WTC11 (cell line): ENCODE data around the gene MYBPC2. TPM values are rescaled to one million over a fixed set of nuclear protein-coding genes. Genes with fewer than 3 reads are reported as not detected.

Experiments
- ATAC-seq: fragments of 200-7000 bp; cut with Tn5 transposase; 2 replicates; pipeline ENCODE4 v1.10.0; 2021; ENCODE audit warnings: mild to moderate bottlenecking, moderate library complexity
- CTCF ChIA-PET: fragments of 300-600 bp; sonication (Branson Sonifier 250); formaldehyde crosslinking; loops from one replicate; lab custom pipeline; 2021; ENCODE audit warnings: antibody characterized with exemption; lab: Charles Lee
- POLR2A ChIA-PET: fragments of 350-600 bp; sonication (Branson Sonifier 250); formaldehyde crosslinking; loops from one replicate; lab custom pipeline; 2021; ENCODE audit warnings: antibody characterized with exemption; lab: Charles Lee
- DNase-seq: peaks from one replicate; pipeline ENCODE4 v3.0.0; 2021; ENCODE audit warnings: low spot score
- H3K27ac Mint-ChIP-seq: 2 replicates; pipeline ENCODE4 v1.8.0; 2021; ENCODE audit warnings: mixed read lengths
- H3K27me3 Mint-ChIP-seq: 2 replicates; pipeline ENCODE4 v1.8.0; 2021; ENCODE audit warnings: low read depth, mild to moderate bottlenecking, moderate library complexity, mixed read lengths
- H3K36me3 Mint-ChIP-seq: 2 replicates; pipeline ENCODE4 v1.8.0; 2021; ENCODE audit warnings: mixed read lengths
- H3K4me1 Mint-ChIP-seq: 2 replicates; pipeline ENCODE4 v1.8.0; 2022; ENCODE audit warnings: mixed read lengths
- H3K4me3 Mint-ChIP-seq: 2 replicates; pipeline ENCODE4 v1.8.0; 2021; ENCODE audit warnings: mild to moderate bottlenecking, moderate library complexity, mixed read lengths
- H3K9me3 Mint-ChIP-seq: 2 replicates; pipeline ENCODE4 v1.8.0; 2021; ENCODE audit warnings: mixed read lengths
- ATF2 ChIP-seq: sonication (generic); formaldehyde crosslinking; IDR thresholded peaks from 2 replicates; pipeline ENCODE4 v1.8.1; 2022; ENCODE audit warnings: low read depth, missing genetic modification reagents, borderline replicate concordance
- ATF6 ChIP-seq: sonication (generic); formaldehyde crosslinking; IDR thresholded peaks from 2 replicates; pipeline ENCODE4 v1.8.1; 2023; ENCODE audit warnings: mild to moderate bottlenecking, missing genetic modification reagents
- CBFB ChIP-seq: sonication (generic); formaldehyde crosslinking; IDR thresholded peaks from 2 replicates; pipeline ENCODE4 v1.8.1; 2022; ENCODE audit warnings: mild to moderate bottlenecking, low read depth, missing genetic modification reagents
- CREB1 ChIP-seq: sonication (generic); formaldehyde crosslinking; IDR thresholded peaks from 2 replicates; pipeline ENCODE4 v1.8.0; 2023; ENCODE audit warnings: mild to moderate bottlenecking, missing genetic modification reagents
- ELF4 ChIP-seq: sonication (generic); formaldehyde crosslinking; IDR thresholded peaks from 2 replicates; pipeline ENCODE4 v1.8.1; 2022; ENCODE audit warnings: low read depth, mild to moderate bottlenecking, moderate library complexity, missing genetic modification reagents
- EMX1 ChIP-seq: fragments of 250-450 bp; sonication (Bioruptor Pico); IDR thresholded peaks from 2 replicates; pipeline ENCODE4 v1.8.0; 2021; ENCODE audit warnings: mild to moderate bottlenecking
- ESRRA ChIP-seq: sonication (generic); formaldehyde crosslinking; IDR thresholded peaks from 2 replicates; pipeline ENCODE4 v1.8.1; 2022; ENCODE audit warnings: mild to moderate bottlenecking, missing genetic modification reagents, borderline replicate concordance
- FOXP4 ChIP-seq: sonication (generic); formaldehyde crosslinking; IDR thresholded peaks from 2 replicates; pipeline ENCODE4 v1.8.0; 2022; ENCODE audit warnings: mild to moderate bottlenecking, missing genetic modification reagents
- GRHL2 ChIP-seq: fragments of 250-450 bp; sonication (Bioruptor Pico); IDR thresholded peaks from 2 replicates; pipeline ENCODE4 v1.8.0; 2022; ENCODE audit warnings: mild to moderate bottlenecking, moderate library complexity; ENCODE audit not compliant: insufficient replicate concordance, severe bottlenecking
- HMGXB4 ChIP-seq: sonication (generic); formaldehyde crosslinking; IDR thresholded peaks from 2 replicates; pipeline ENCODE4 v1.8.1; 2023; ENCODE audit warnings: mild to moderate bottlenecking, moderate library complexity, missing genetic modification reagents
- IRF1 ChIP-seq: sonication (generic); formaldehyde crosslinking; IDR thresholded peaks from 2 replicates; pipeline ENCODE4 v1.8.0; 2023; ENCODE audit warnings: missing genetic modification reagents
- JUN ChIP-seq: sonication (generic); formaldehyde crosslinking; IDR thresholded peaks from 2 replicates; pipeline ENCODE4 v1.8.0; 2023; ENCODE audit warnings: mild to moderate bottlenecking, missing genetic modification reagents
- KAT7 ChIP-seq: sonication (generic); formaldehyde crosslinking; IDR thresholded peaks from 2 replicates; pipeline ENCODE4 v1.8.1; 2023; ENCODE audit warnings: missing genetic modification reagents, mild to moderate bottlenecking, borderline replicate concordance
- NR2C2 ChIP-seq: sonication (generic); formaldehyde crosslinking; IDR thresholded peaks from 2 replicates; pipeline ENCODE4 v1.8.0; 2022; ENCODE audit warnings: mild to moderate bottlenecking, missing genetic modification reagents
- TP53 ChIP-seq: sonication (generic); formaldehyde crosslinking; IDR thresholded peaks from 2 replicates; pipeline ENCODE4 v1.8.1; 2023; ENCODE audit warnings: mild to moderate bottlenecking, missing genetic modification reagents
- ZNF121 ChIP-seq: sonication (generic); formaldehyde crosslinking; IDR thresholded peaks from 2 replicates; pipeline ENCODE4 v1.8.0; 2023; ENCODE audit warnings: missing genetic modification reagents
- ZNF281 ChIP-seq: sonication (generic); formaldehyde crosslinking; IDR thresholded peaks from 2 replicates; pipeline ENCODE4 v1.8.0; 2023; ENCODE audit warnings: mild to moderate bottlenecking, missing genetic modification reagents
- ZNF317 ChIP-seq: sonication (generic); formaldehyde crosslinking; IDR thresholded peaks from 2 replicates; pipeline ENCODE4 v1.8.1; 2023; ENCODE audit warnings: low read depth, mild to moderate bottlenecking, moderate library complexity, missing genetic modification reagents, borderline replicate concordance
- total RNA-seq: library from RNA; stranded (reverse); gene quantifications from 3 replicates; pipeline ENCODE4 v1.2.3, GENCODE V29; 2021

The MYBPC2 gene
- total RNA-seq, 1 experiment from 2014 or later, result 2.6 TPM

DNA sequence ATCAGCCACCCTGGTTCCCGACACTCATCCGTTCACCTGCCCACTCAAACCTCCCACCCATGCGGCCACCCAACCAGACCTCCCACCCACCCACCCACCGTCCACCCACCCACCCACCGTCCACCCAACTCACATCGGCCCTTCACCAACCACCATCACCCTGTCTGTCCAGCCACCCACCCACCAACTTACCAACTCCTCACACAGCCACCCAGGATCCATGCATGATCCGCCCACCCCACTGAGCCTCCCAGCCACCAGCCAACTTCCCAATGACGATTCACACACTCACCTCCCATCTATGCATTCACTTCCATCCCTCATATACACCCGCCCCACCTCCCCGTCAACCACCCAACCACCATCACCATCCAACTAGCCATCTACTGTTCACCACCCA, 74.0 kb downstream of the MYBPC2 start:
- CTCF ChIA-PET, result no interaction called here

More for the DNA sequence above, 74.0 kb downstream of the MYBPC2 start:
- POLR2A ChIA-PET, result no interaction called here
- no peak overlapping the region for H3K4me3 Mint-ChIP-seq
- H3K36me3 Mint-ChIP-seq, result no peaks in the 10 kb centered on the region
- no peaks in the 10 kb centered on the region for H3K9me3 Mint-ChIP-seq
- DNase-seq (no peak), ATAC-seq (no peak)
- peaks cover 35% of the 10 kb centered on the region for H3K27me3 Mint-ChIP-seq
- TF ChIP-seq ZNF317 (CRISPR knock-in tag) (no peak), GRHL2 (CRISPR knock-in tag) (no peak), ATF6 (CRISPR knock-in tag) (no peak), NR2C2 (CRISPR knock-in tag) (no peak), JUN (CRISPR knock-in tag) (no peak), EMX1 (CRISPR knock-in tag) (no peak), IRF1 (CRISPR knock-in tag) (no peak), ATF2 (CRISPR knock-in tag) (no peak), TP53 (no peak), ZNF121 (CRISPR knock-in tag) (no peak), ESRRA (CRISPR knock-in tag) (no peak), FOXP4 (CRISPR knock-in tag) (no peak), HMGXB4 (CRISPR knock-in tag) (no peak), KAT7 (CRISPR knock-in tag) (no peak), ELF4 (CRISPR knock-in tag) (no peak), ZNF281 (CRISPR knock-in tag) (no peak), CREB1 (CRISPR knock-in tag) (no peak), CBFB (no peak)
- no peak overlapping the region for H3K27ac Mint-ChIP-seq
- H3K4me1 Mint-ChIP-seq, result peaks cover 7% of the 10 kb centered on the region; the same call in 1 of the 2 replicates
